ENCODE data around the gene GINS1. TPM values are rescaled to one million over a fixed set of nuclear protein-coding genes. Genes with fewer than 3 reads are reported as not detected.

Gene GINS1
- total and polyA plus RNA-seq, 2 of the 8 experiments (the other 6 are each of a cell fraction or from before 2014, with no cell fraction given) = 44.7 to 68.4 TPM

- Histone ChIP-seq H3K18ac (ENCODE audit: extremely low read depth, low read length) (no peak overlapping the region), H4K5ac (ENCODE audit: insufficient read length, low read depth, low read length) (no peak overlapping the region), H3K56ac (replicated peaks; ENCODE audit: insufficient read length, low read depth, low read length) (no peak overlapping the region), H3K14ac (ENCODE audit: insufficient read length) (no peak overlapping the region), H3K4me3 (ENCODE audit: extremely low read depth in 1 of 4, insufficient read depth in 2 of 4, low read depth in 3 of 4, low read length in 4 of 4) (no peak overlapping the region), H2BK12ac (ENCODE audit: low read depth, low read length) (no peak overlapping the region), H3K4me2 (ENCODE audit: insufficient read depth in 1 of 2, low read depth in 2 of 2, low read length in 2 of 2) (no peak overlapping the region), H3K9ac (replicated peaks in 1 of 4; ENCODE audit: extremely low read depth in 1 of 4, low read depth in 3 of 4, low read length in 3 of 4) (no peak overlapping the region), H2BK120ac (replicated peaks; ENCODE audit: low read depth, low read length) (no peak overlapping the region), H4K20me1 (replicated peaks in 1 of 2; ENCODE audit: control insufficient read depth in 1 of 2, insufficient read depth in 2 of 2, low read length in 2 of 2) (peaks cover 3% of the 10 kb centered on the region in 2 experiments), H3K23me2 (ENCODE audit: low read depth, low read length) (peaks cover 6% of the 10 kb centered on the region), H4K8ac (ENCODE audit: extremely low read depth, insufficient read depth, low read length) (no peak overlapping the region), H2BK20ac (ENCODE audit: low read length) (no peak overlapping the region), H3K4ac (replicated peaks; ENCODE audit: insufficient read length, low read depth, low read length) (no peak overlapping the region), H3K27me3 (replicated peaks in 1 of 4; ENCODE audit: control insufficient read depth in 3 of 4, extremely low read depth in 1 of 4, insufficient read depth in 3 of 4, low read length in 3 of 4) (no peaks in the 10 kb centered on the region), H2BK5ac (ENCODE audit: low read depth, low read length) (no peak overlapping the region), H3K36me3 (ENCODE audit: control insufficient read depth in 2 of 4, insufficient read depth in 4 of 4, low read length in 3 of 4) (no peaks in the 10 kb centered on the region), H3K79me1 (ENCODE audit: low read depth, low read length) (peaks cover 3% of the 10 kb centered on the region; the same call in 1 of the 2 replicates), H2AFZ (ENCODE audit: low read length) (no peak overlapping the region), H2AK5ac (ENCODE audit: low read depth, low read length) (no peak overlapping the region), H3K27ac (ENCODE audit: low read depth, low read length) (no peak overlapping the region), H3K4me1 (replicated peaks in 1 of 4; ENCODE audit: control insufficient read depth in 3 of 4, insufficient read depth in 4 of 4, low read length in 3 of 4) (peaks cover 0 to 1% (median 0%) of the 10 kb centered on the region in 4 experiments; a peak in 3 of 7 replicates), H4K91ac (replicated peaks; ENCODE audit: insufficient read length, low read length) (no peak overlapping the region), H2BK15ac (ENCODE audit: low read length) (no peak overlapping the region), H3K23ac (ENCODE audit: insufficient read length) (no peak overlapping the region), H3K9me3 (ENCODE audit: insufficient read depth in 2 of 2, low read depth in 1 of 2, low read length in 1 of 2) (no peaks in the 10 kb centered on the region), H3K79me2 (ENCODE audit: control insufficient read depth in 1 of 2, insufficient read depth in 2 of 2, low read length in 2 of 2) (peaks cover 0 to 9% of the 10 kb centered on the region in 2 experiments; a peak in 2 of 4 replicates)
- CTCF ChIA-PET (ENCODE audit: partially characterized antibody) = interaction anchor here (1.1 to 8.0 kb wide), 4 partner anchors 41 to 100 kb away, joined by 3 to 79 read pairs (median 6); no protein-coding TSS in a partner anchor
- FAIRE-seq (no peak), DNase-seq (ENCODE audit: low read depth in 1 of 2, low spot score in 2 of 2) (no peak)
- POLR2A ChIA-PET (ENCODE audit: partially characterized antibody) = interaction anchor here (1.2 kb wide), 1 partner anchor 13 kb away, joined by 5 read pairs; the partner anchor contains the start of gene GINS1
- TF ChIP-seq ATF2 (IDR thresholded peaks at IDR 0.05; ENCODE audit: low read length) (no peak), BRCA1 (IDR thresholded peaks at IDR 0.05; ENCODE audit: low read depth, low read length) (no peak), GTF2F1 (IDR thresholded peaks at IDR 0.05; ENCODE audit: borderline replicate concordance, low read depth, low read length) (no peak), JUND (IDR thresholded peaks at IDR 0.05; ENCODE audit: low read length) (no peak), GABPA (IDR thresholded peaks at IDR 0.05; ENCODE audit: borderline replicate concordance, insufficient read depth, low read length) (no peak), JUN (IDR thresholded peaks at IDR 0.05; ENCODE audit: low read depth, low read length) (no peak), ATF3 (IDR thresholded peaks at IDR 0.05; ENCODE audit: insufficient read depth, low read depth, low read length) (no peak), YY1 (IDR thresholded peaks at IDR 0.05; ENCODE audit: low read depth, low read length) (no peak), RAD21 (IDR thresholded peaks at IDR 0.05 in 1 of 2, conservative IDR thresholded peaks at IDR 0.05 in 1 of 2; ENCODE audit: low read depth in 2 of 2, low read length in 2 of 2) (no peak)
- 89% methylated on average over 5 of the region's 5 CpGs; no CpG with 5 or more reads in 1 of the 2 experiments for WGBS, 2 experiments (ENCODE audit: extremely low coverage in 1 of 2, insufficient coverage in 1 of 2, insufficient read length in 1 of 2, insufficient replicate concordance in 2 of 2, low coverage in 1 of 2, low lambda C conversion rate in 2 of 2, missing lambda C conversion rate in 1 of 2)
Observed at GRCh38 chr20:25394276-25394675, 13.2 kb upstream of the GINS1 start.

Data from H1 (cell line).